Panc1 (cell line): ENCODE results near the gene MCU. TPM values are rescaled to one million over a fixed set of nuclear protein-coding genes. Genes with fewer than 3 reads are reported as not detected.

Source experiments
- ATAC-seq: fragments of 200-7000 bp; cut with Tn5 transposase; 2 replicates; pipeline ENCODE4 v1.9.1; 2020; ENCODE audit warnings: mild to moderate bottlenecking, moderate library complexity
- BruUV-seq: library from RNA; stranded (reverse); fragments of 400-500 nt; replicated peaks from 2 replicates; lab custom pipeline; 2021; lab: Mats Ljungman, UMichigan
- CTCF ChIA-PET: fragments of 300-600 bp; sonication (Branson Sonifier 250); formaldehyde crosslinking; loops from one replicate; lab custom pipeline; 2022; ENCODE audit warnings: antibody characterized with exemption; lab: Charles Lee
- POLR2A ChIA-PET: fragments of 300-600 bp; sonication (Branson Sonifier 250); formaldehyde crosslinking; loops from one replicate; lab custom pipeline; 2022; ENCODE audit warnings: antibody characterized with exemption; lab: Charles Lee
- DNase-seq: peaks from one replicate; pipeline ENCODE4 v3.0.0-alpha.2; 2010; ENCODE audit warnings: low read depth, low spot score
- H3K27ac ChIP-seq: 2 replicates; pipeline ENCODE4 v1.5.1; 2011; ENCODE audit warnings: mild to moderate bottlenecking, low read length, inconsistent platforms
- H3K27me3 ChIP-seq: fragments of 200-500 bp; sonication (Bioruptor generic); 2 replicates; pipeline ENCODE4 v1.6.0; 2014; ENCODE audit warnings: low read length, inconsistent platforms; ENCODE audit not compliant: control insufficient read depth, insufficient read depth
- H3K36me3 ChIP-seq: fragments of 200-500 bp; sonication (Bioruptor generic); 2 replicates; pipeline ENCODE4 v1.5.1; 2014; ENCODE audit warnings: inconsistent platforms, mild to moderate bottlenecking, low read length, moderate library complexity; ENCODE audit not compliant: control insufficient read depth, insufficient read depth
- H3K4me1 ChIP-seq: 2 replicates; pipeline ENCODE4 v1.5.1; 2011; ENCODE audit warnings: inconsistent platforms, mild to moderate bottlenecking, low read length, moderate library complexity; ENCODE audit not compliant: control insufficient read depth, insufficient read depth
- H3K4me3 ChIP-seq, 2 experiments: 2 replicates each; pipeline ENCODE4 v1.5.1; 2011 to 2012; ENCODE audit warnings: low read depth in 2 of 2, low read length in 2 of 2, mild to moderate bottlenecking in 2 of 2, inconsistent platforms in 1 of 2, moderate library complexity in 1 of 2
- H3K9me3 ChIP-seq: fragments of 200-500 bp; sonication (Bioruptor generic); 2 replicates; pipeline ENCODE4 v1.5.1; 2014; ENCODE audit warnings: low read depth, mild to moderate bottlenecking, inconsistent platforms, low read length, moderate library complexity; ENCODE audit not compliant: control insufficient read depth, insufficient read depth
- CTCF ChIP-seq: fragments of 450-650 bp; IDR thresholded peaks from 2 replicates; pipeline ENCODE4 v1.5.1; 2017; ENCODE audit warnings: mild to moderate bottlenecking
- POLR2AphosphoS5 ChIP-seq: IDR thresholded peaks from 2 replicates; pipeline ENCODE4 v1.6.1; 2012; ENCODE audit warnings: mild to moderate bottlenecking, low read depth, low read length, moderate library complexity
- REST ChIP-seq, 2 experiments: IDR thresholded peaks; 2 replicates each; pipeline ENCODE4 v1.6.1; 2011 to 2012; ENCODE audit warnings: low read depth in 2 of 2, control low read depth in 1 of 2, low read length in 1 of 2, mild to moderate bottlenecking in 1 of 2, moderate library complexity in 1 of 2; ENCODE audit not compliant: insufficient read depth in 1 of 2
- SIN3A ChIP-seq: IDR thresholded peaks from 2 replicates; pipeline ENCODE4 v1.6.1; 2012; ENCODE audit warnings: low read depth, mild to moderate bottlenecking, low read length, moderate library complexity, borderline replicate concordance; ENCODE audit not compliant: insufficient read depth
- TCF7L2 ChIP-seq: IDR thresholded peaks from 2 replicates; pipeline ENCODE4 v1.6.1; 2011; ENCODE audit warnings: mild to moderate bottlenecking, low read depth, low read length, inconsistent platforms
- in situ Hi-C: cut with HindIII; loops from 2 replicates; pipeline ENCODE4 v1.10.0; 2016; ENCODE audit warnings: low sequenced_read_pairs, low pct_unique_long_range_greater_than_20kb
- intact Hi-C: fragments of 100-400 bp; cut with micrococcal nuclease; formaldehyde crosslinking; loops from one replicate; pipeline ENCODE4 v1.10.0; 2022; ENCODE audit not compliant: unreplicated experiment
- total RNA-seq: library from RNA; stranded (reverse); gene quantifications from one replicate; pipeline ENCODE4 v1.2.1, GENCODE V29; 2021; ENCODE audit not compliant: unreplicated experiment

Gene MCU
- total RNA-seq, 1 experiment from 2014 or later: 31.6 TPM

GRCh38 chr10:72731916-72732419, 40.0 kb downstream of the MCU start:
- TF ChIP-seq CTCF (no peak), SIN3A (no peak), TCF7L2 (no peak)
- BruUV-seq: no TSS peak
- Histone ChIP-seq H3K9me3 (no peaks in the 10 kb centered on the region), H3K36me3 (no peaks in the 10 kb centered on the region), H3K4me3 (no peak overlapping the region), H3K27me3 (no peaks in the 10 kb centered on the region), H3K4me1 (peaks cover 5% of the 10 kb centered on the region), H3K27ac (no peak overlapping the region)
- ChIA-PET CTCF (no interaction called here), POLR2A (no interaction called here)
- intact Hi-C loops (no loop called here), in situ Hi-C loops (no loop called here)
- no peak for ATAC-seq
- DNase-seq: no peak

- no peak overlapping the region for H3K4me3 ChIP-seq
- no peaks in the 10 kb centered on the region for H3K36me3 ChIP-seq
- CTCF ChIA-PET: no interaction called here
- H3K27ac ChIP-seq: no peak overlapping the region
- DNase-seq: no peak
- no TSS peak for BruUV-seq
- peaks cover 5% of the 10 kb centered on the region for H3K4me1 ChIP-seq
- no peak for TF ChIP-seq POLR2AphosphoS5
- no peak for TF ChIP-seq CTCF
- no peak for TF ChIP-seq TCF7L2
- no peak for TF ChIP-seq SIN3A
- TF ChIP-seq REST (IDR thresholded peaks at IDR 0.05; ENCODE audit: insufficient read depth in 1 of 2, low read depth in 2 of 2, low read length in 1 of 2): no peak
- POLR2A ChIA-PET: no interaction called here
- H3K9me3 ChIP-seq: no peaks in the 10 kb centered on the region
- intact Hi-C loops: no loop called here
- in situ Hi-C loops: no loop called here
- no peak for ATAC-seq
- H3K27me3 ChIP-seq: no peaks in the 10 kb centered on the region
These were observed 40.6 kb downstream of the MCU start for GRCh38 chr10:72732521-72732920.
